H9 (cell line): Measurements from ENCODE around the gene CCDC85A. TPM values are rescaled to one million over a fixed set of nuclear protein-coding genes. Genes with fewer than 3 reads are reported as not detected.
A peak's percentile ranks its signal among the peaks of the same experiment; 100 is the strongest.

ENCODE experiments used
- DNase-seq: peaks from one replicate; pipeline ENCODE4 v3.0.0-alpha.2; 2017
- H2AFZ ChIP-seq: one replicate; pipeline ENCODE4 v1.6.1; 2013; ENCODE audit warnings: mild to moderate bottlenecking, low read length, control low read depth, moderate library complexity
- H2AK5ac ChIP-seq: 2 replicates; pipeline ENCODE4 v1.6.1; 2013; ENCODE audit warnings: low read length, control low read depth, mixed read lengths; ENCODE audit not compliant: insufficient read length
- H2BK120ac ChIP-seq: one replicate; pipeline ENCODE4 v1.6.1; 2013; ENCODE audit warnings: low read depth, mild to moderate bottlenecking, low read length, control low read depth, inconsistent platforms; ENCODE audit not compliant: poor library complexity, severe bottlenecking
- H2BK12ac ChIP-seq: 2 replicates; pipeline ENCODE4 v1.6.1; 2013; ENCODE audit warnings: low read length, control low read depth, mixed read lengths, low read depth; ENCODE audit not compliant: insufficient read length
- H2BK15ac ChIP-seq: 2 replicates; pipeline ENCODE4 v1.6.1; 2013; ENCODE audit warnings: low read depth, low read length, control low read depth
- H2BK20ac ChIP-seq: one replicate; pipeline ENCODE4 v1.6.1; 2013; ENCODE audit warnings: low read depth, mild to moderate bottlenecking, low read length, control low read depth, inconsistent platforms; ENCODE audit not compliant: poor library complexity, severe bottlenecking
- H2BK5ac ChIP-seq: 2 replicates; pipeline ENCODE4 v1.6.1; 2013; ENCODE audit warnings: low read length, control low read depth, mixed read lengths; ENCODE audit not compliant: insufficient read length
- H3K14ac ChIP-seq: 2 replicates; pipeline ENCODE4 v1.6.1; 2013; ENCODE audit warnings: low read length, control low read depth; ENCODE audit not compliant: insufficient read depth
- H3K18ac ChIP-seq: 2 replicates; pipeline ENCODE4 v1.6.1; 2013; ENCODE audit warnings: low read depth, mild to moderate bottlenecking, mixed read lengths, low read length, control low read depth; ENCODE audit not compliant: insufficient read length
- H3K23ac ChIP-seq: 2 replicates; pipeline ENCODE4 v1.6.1; 2013; ENCODE audit warnings: low read length, control low read depth, mixed read lengths, low read depth; ENCODE audit not compliant: insufficient read length
- H3K23me2 ChIP-seq: 2 replicates; pipeline ENCODE4 v1.6.1; 2013; ENCODE audit warnings: low read depth, mild to moderate bottlenecking, mixed read lengths, low read length, control low read depth; ENCODE audit not compliant: insufficient read length, poor library complexity, severe bottlenecking
- H3K27ac ChIP-seq: 2 replicates; pipeline ENCODE4 v1.5.1; 2013; ENCODE audit warnings: low read length, control low read depth, mixed read lengths, low read depth; ENCODE audit not compliant: insufficient read length
- H3K27me3 ChIP-seq: 2 replicates; pipeline ENCODE4 v1.6.1; 2013; ENCODE audit warnings: low read length, control low read depth, inconsistent platforms; ENCODE audit not compliant: insufficient read depth
- H3K4ac ChIP-seq: 2 replicates; pipeline ENCODE4 v1.6.1; 2013; ENCODE audit warnings: low read depth, mild to moderate bottlenecking, control low read depth, inconsistent platforms, low read length, moderate library complexity
- H3K4me1 ChIP-seq: 2 replicates; pipeline ENCODE4 v1.6.1; 2013; ENCODE audit warnings: low read length, control low read depth, inconsistent platforms; ENCODE audit not compliant: insufficient read depth
- H3K4me2 ChIP-seq: 2 replicates; pipeline ENCODE4 v1.6.1; 2013; ENCODE audit warnings: low read length, control low read depth, mixed read lengths; ENCODE audit not compliant: insufficient read length, insufficient read depth
- H3K56ac ChIP-seq: 2 replicates; pipeline ENCODE4 v1.6.1; 2013; ENCODE audit warnings: low read depth, mild to moderate bottlenecking, mixed read lengths, low read length, control low read depth; ENCODE audit not compliant: insufficient read length
- H3K79me1 ChIP-seq: 2 replicates; pipeline ENCODE4 v1.6.1; 2013; ENCODE audit warnings: low read depth, mild to moderate bottlenecking, moderate library complexity, low read length, control low read depth, inconsistent platforms; ENCODE audit not compliant: insufficient read depth, poor library complexity, severe bottlenecking
- H3K79me2 ChIP-seq: 2 replicates; pipeline ENCODE4 v1.6.1; 2013; ENCODE audit warnings: low read length, control low read depth, inconsistent platforms; ENCODE audit not compliant: insufficient read depth
- H3K9ac ChIP-seq: 2 replicates; pipeline ENCODE4 v1.6.1; 2013; ENCODE audit warnings: low read length, control low read depth, mixed read lengths; ENCODE audit not compliant: insufficient read length; ENCODE audit errors: extremely low read depth
- H3K9me3 ChIP-seq: one replicate; pipeline ENCODE4 v1.6.1; 2013; ENCODE audit warnings: low read depth, low read length, inconsistent platforms; ENCODE audit not compliant: control insufficient read depth
- H3T11ph ChIP-seq: one replicate; pipeline ENCODE4 v1.6.1; 2013; ENCODE audit warnings: mild to moderate bottlenecking, low read length, control low read depth, inconsistent platforms
- H4K20me1 ChIP-seq: one replicate; pipeline ENCODE4 v1.6.1; 2013; ENCODE audit not compliant: control insufficient read depth, insufficient read length, insufficient read depth
- H4K5ac ChIP-seq: 2 replicates; pipeline ENCODE4 v1.6.1; 2013; ENCODE audit warnings: low read depth, mild to moderate bottlenecking, mixed read lengths, low read length, control low read depth; ENCODE audit not compliant: insufficient read length
- H4K8ac ChIP-seq: replicated peaks from 2 replicates; pipeline ENCODE4 v1.6.1; 2013; ENCODE audit warnings: low read length, control low read depth, mixed read lengths, low read depth; ENCODE audit not compliant: insufficient read length
- H4K91ac ChIP-seq: 2 replicates; pipeline ENCODE4 v1.6.1; 2013; ENCODE audit warnings: low read depth, mild to moderate bottlenecking, moderate library complexity, mixed read lengths, low read length, control low read depth; ENCODE audit not compliant: insufficient read length
- H3K27ac Mint-ChIP-seq, 3 experiments: 2 replicates in 2 of 3; 3 replicates in 1 of 3; pipeline ENCODE4 v1.8.0; 2020 to 2021; ENCODE audit warnings: mixed read lengths in 3 of 3, mild to moderate bottlenecking in 1 of 3, moderate library complexity in 1 of 3
- H3K27me3 Mint-ChIP-seq: 2 replicates; pipeline ENCODE4 v1.8.0; 2021; ENCODE audit warnings: low read depth, mild to moderate bottlenecking, moderate library complexity, mixed read lengths
- H3K36me3 Mint-ChIP-seq, 3 experiments: 2 replicates in 2 of 3; 3 replicates in 1 of 3; pipeline ENCODE4 v1.8.0; 2020 to 2021; ENCODE audit warnings: low read depth in 3 of 3, mixed read lengths in 3 of 3; ENCODE audit not compliant: insufficient read depth in 1 of 3
- H3K4me1 Mint-ChIP-seq, 2 experiments: 2 replicates each; pipeline ENCODE4 v1.8.0; 2020; ENCODE audit warnings: mixed read lengths in 2 of 2
- H3K4me3 Mint-ChIP-seq, 2 experiments: 2 replicates in 1 of 2; 3 replicates in 1 of 2; pipeline ENCODE4 v1.8.0; 2020 to 2021; ENCODE audit warnings: mild to moderate bottlenecking in 2 of 2, mixed read lengths in 2 of 2, moderate library complexity in 1 of 2
- H3K9me3 Mint-ChIP-seq, 2 experiments: 2 replicates in 1 of 2; 3 replicates in 1 of 2; pipeline ENCODE4 v1.8.0; 2020; ENCODE audit warnings: mild to moderate bottlenecking in 2 of 2, mixed read lengths in 2 of 2, moderate library complexity in 1 of 2
- CTCF ChIP-seq: fragments of 200-600 bp; sonication (generic); conservative IDR thresholded peaks from 3 replicates; pipeline ENCODE4 v1.8.0; 2021; ENCODE audit warnings: antibody characterized with exemption, mild to moderate bottlenecking
- total RNA-seq: library from RNA; stranded (reverse); gene quantifications from 2 replicates; pipeline ENCODE4 v1.2.1, GENCODE V29; 2021

Gene CCDC85A
- total RNA-seq, 1 experiment from 2014 or later: 0.17 TPM

GRCh38 chr2:56191617-56192016, 7.8 kb downstream of the CCDC85A start:
- TF ChIP-seq CTCF: peak; percentile 73
- peak; percentile 46 for DNase-seq
- Histone ChIP-seq H2BK15ac (no peak overlapping the region), H2BK20ac (no peak overlapping the region), H3K9ac (no peak overlapping the region), H3K23me2 (no peaks in the 10 kb centered on the region), H2BK5ac (no peak overlapping the region), H3K4me1 (no peaks in the 10 kb centered on the region), H2AK5ac (no peak overlapping the region), H3K9me3 (no peaks in the 10 kb centered on the region), H4K5ac (no peak overlapping the region), H4K8ac (no peak overlapping the region), H3K18ac (no peak overlapping the region), H3K56ac (no peak overlapping the region), H3K27me3 (peaks cover 8% of the 10 kb centered on the region; the same call in 1 of the 2 replicates), H2AFZ (no peak overlapping the region), H3K27ac (no peak overlapping the region), H2BK12ac (no peak overlapping the region), H3K79me2 (no peaks in the 10 kb centered on the region), H3K4me2 (no peak overlapping the region), H3K4ac (no peak overlapping the region), H3K23ac (no peak overlapping the region), H2BK120ac (no peak overlapping the region), H3K79me1 (no peaks in the 10 kb centered on the region), H4K91ac (no peak overlapping the region), H4K20me1 (no peaks in the 10 kb centered on the region), H3K14ac (no peak overlapping the region), H3T11ph (no peak overlapping the region)
- Mint-ChIP-seq H3K9me3 (no peaks in the 10 kb centered on the region), H3K4me3 (no peak overlapping the region), H3K27me3 (peaks cover 94% of the 10 kb centered on the region), H3K4me1 (no peaks in the 10 kb centered on the region), H3K27ac (peak overlapping the region in 1 of 3 experiments; percentile 42; a peak in 1 of 7 replicates), H3K36me3 (no peaks in the 10 kb centered on the region)
